ENCODE measurements around the gene VSTM4. TPM values are rescaled to one million over a fixed set of nuclear protein-coding genes. Genes with fewer than 3 reads are reported as not detected.

The VSTM4 gene
- total RNA-seq, 1 donor, result 10.1 TPM

- H3K9me3 ChIP-seq (ENCODE audit: low read depth, low read length), result no peaks in the 10 kb centered on the region
- H3K27ac ChIP-seq (ENCODE audit: low read depth, low read length), result peak overlapping the region; percentile 98
- H4K20me1 ChIP-seq (ENCODE audit: insufficient read depth, low read length), result no peaks in the 10 kb centered on the region
- peak overlapping the region; percentile 64 for H2AFZ ChIP-seq (ENCODE audit: low read length)
- TF ChIP-seq, protein P1, sequence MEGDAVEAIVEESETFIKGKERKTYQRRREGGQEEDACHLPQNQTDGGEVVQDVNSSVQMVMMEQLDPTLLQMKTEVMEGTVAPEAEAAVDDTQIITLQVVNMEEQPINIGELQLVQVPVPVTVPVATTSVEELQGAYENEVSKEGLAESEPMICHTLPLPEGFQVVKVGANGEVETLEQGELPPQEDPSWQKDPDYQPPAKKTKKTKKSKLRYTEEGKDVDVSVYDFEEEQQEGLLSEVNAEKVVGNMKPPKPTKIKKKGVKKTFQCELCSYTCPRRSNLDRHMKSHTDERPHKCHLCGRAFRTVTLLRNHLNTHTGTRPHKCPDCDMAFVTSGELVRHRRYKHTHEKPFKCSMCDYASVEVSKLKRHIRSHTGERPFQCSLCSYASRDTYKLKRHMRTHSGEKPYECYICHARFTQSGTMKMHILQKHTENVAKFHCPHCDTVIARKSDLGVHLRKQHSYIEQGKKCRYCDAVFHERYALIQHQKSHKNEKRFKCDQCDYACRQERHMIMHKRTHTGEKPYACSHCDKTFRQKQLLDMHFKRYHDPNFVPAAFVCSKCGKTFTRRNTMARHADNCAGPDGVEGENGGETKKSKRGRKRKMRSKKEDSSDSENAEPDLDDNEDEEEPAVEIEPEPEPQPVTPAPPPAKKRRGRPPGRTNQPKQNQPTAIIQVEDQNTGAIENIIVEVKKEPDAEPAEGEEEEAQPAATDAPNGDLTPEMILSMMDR (IDR thresholded peaks at IDR 0.05; ENCODE audit: extremely low read depth, low read depth, low read length), result no peak
- peaks cover 34% of the 10 kb centered on the region for H3K4me1 ChIP-seq (ENCODE audit: insufficient read depth, low read length)
- no peaks in the 10 kb centered on the region for H3K36me3 ChIP-seq (ENCODE audit: insufficient read depth, low read length)
- peak; percentile 81 for DNase-seq (ENCODE audit: insufficient read length, low spot score, missing footprints)
- no peaks in the 10 kb centered on the region for H3K79me2 ChIP-seq (ENCODE audit: insufficient read depth, low read length)
- H3K4me3 ChIP-seq (ENCODE audit: insufficient read depth, low read length), result peak overlapping the region; percentile 48
- H3K4me2 ChIP-seq (ENCODE audit: insufficient read depth, low read length), result peak overlapping the region; percentile 71
- peaks cover 3% of the 10 kb centered on the region for H3K27me3 ChIP-seq (ENCODE audit: insufficient read depth, low read length)
These were observed 23.1 kb upstream of the VSTM4 start for GRCh38 chr10:49138361-49138891.

DNA sequence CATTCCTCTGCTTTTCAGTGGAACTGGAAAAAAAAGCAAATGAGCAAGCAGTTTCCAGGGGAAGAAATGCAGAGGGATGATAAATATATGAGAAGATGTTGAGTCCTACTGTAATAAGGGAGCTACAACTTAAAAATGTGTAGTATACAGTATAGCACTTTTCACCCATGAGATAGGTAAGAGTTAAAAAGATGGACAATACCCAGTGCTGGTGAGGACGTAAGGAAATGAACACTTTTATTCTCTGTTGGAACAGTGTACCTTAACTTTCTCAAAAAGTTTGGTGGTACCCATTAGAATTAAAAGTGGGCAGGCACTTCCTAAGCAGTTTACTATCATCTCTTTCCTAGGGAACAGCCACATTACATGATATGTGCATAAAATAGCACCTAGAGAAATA, 21.2 kb upstream of the VSTM4 start:
- H2AFZ ChIP-seq (ENCODE audit: low read length), result no peak overlapping the region
- peaks cover 6% of the 10 kb centered on the region for H3K27me3 ChIP-seq (ENCODE audit: insufficient read depth, low read length)
- H3K4me3 ChIP-seq (ENCODE audit: insufficient read depth, low read length), result no peak overlapping the region
- H3K79me2 ChIP-seq (ENCODE audit: insufficient read depth, low read length), result no peaks in the 10 kb centered on the region
- peaks cover 34% of the 10 kb centered on the region for H3K4me1 ChIP-seq (ENCODE audit: insufficient read depth, low read length)
- no peaks in the 10 kb centered on the region for H3K9me3 ChIP-seq (ENCODE audit: low read depth, low read length)
- no peak overlapping the region for H3K4me2 ChIP-seq (ENCODE audit: insufficient read depth, low read length)
- no peak overlapping the region for H3K27ac ChIP-seq (ENCODE audit: low read depth, low read length)
- TF ChIP-seq, protein P1 (IDR thresholded peaks at IDR 0.05; ENCODE audit: extremely low read depth, low read depth, low read length), result no peak
- no peaks in the 10 kb centered on the region for H3K36me3 ChIP-seq (ENCODE audit: insufficient read depth, low read length)
- no peak for DNase-seq (ENCODE audit: insufficient read length, low spot score, missing footprints)
- no peaks in the 10 kb centered on the region for H4K20me1 ChIP-seq (ENCODE audit: insufficient read depth, low read length)

DNA sequence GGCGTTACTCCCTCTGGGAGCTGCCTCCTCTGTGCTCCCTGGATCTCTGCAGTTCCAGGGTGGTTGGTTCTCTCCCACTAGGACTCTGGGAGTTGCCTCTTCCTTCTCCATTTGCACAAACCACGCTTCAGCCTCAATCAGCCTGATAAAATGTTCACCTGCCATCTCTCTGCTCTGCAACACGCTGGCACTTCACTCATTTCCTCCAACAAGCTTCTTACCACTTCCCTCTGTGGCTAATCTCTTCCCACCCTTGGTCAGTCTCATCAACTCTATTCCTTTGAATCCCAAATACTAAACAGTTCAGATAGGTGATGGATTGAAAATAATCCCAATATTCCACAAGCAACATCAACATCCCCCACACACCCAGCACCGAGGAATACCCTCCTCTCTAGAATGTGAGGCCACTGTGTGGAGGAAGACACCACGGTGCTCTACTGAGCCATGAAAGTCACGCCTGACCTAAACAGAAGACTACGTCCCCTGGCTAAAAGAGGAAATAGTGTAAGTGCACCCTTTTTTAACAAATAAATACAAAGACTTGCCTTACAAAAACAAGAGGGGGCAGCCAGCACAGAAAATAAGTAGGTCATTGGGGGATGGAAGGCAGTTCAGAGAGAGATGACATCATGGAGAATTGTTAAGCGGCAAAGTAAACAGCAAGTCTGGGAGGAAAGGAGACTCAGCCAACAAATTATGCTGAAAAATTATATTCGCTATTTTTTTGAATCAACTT, 20.4 kb upstream of the VSTM4 start:
- Histone ChIP-seq H3K27ac (ENCODE audit: low read depth, low read length) (no peak overlapping the region), H3K4me1 (ENCODE audit: insufficient read depth, low read length) (peaks cover 30% of the 10 kb centered on the region), H3K4me2 (ENCODE audit: insufficient read depth, low read length) (peak overlapping the region; percentile 25), H3K27me3 (ENCODE audit: insufficient read depth, low read length) (peaks cover 6% of the 10 kb centered on the region), H3K36me3 (ENCODE audit: insufficient read depth, low read length) (no peaks in the 10 kb centered on the region), H3K79me2 (ENCODE audit: insufficient read depth, low read length) (no peaks in the 10 kb centered on the region), H4K20me1 (ENCODE audit: insufficient read depth, low read length) (no peaks in the 10 kb centered on the region), H3K9me3 (ENCODE audit: low read depth, low read length) (no peaks in the 10 kb centered on the region), H3K4me3 (ENCODE audit: insufficient read depth, low read length) (no peak overlapping the region), H2AFZ (ENCODE audit: low read length) (no peak overlapping the region)
- no peak for DNase-seq (ENCODE audit: insufficient read length, low spot score, missing footprints)
- TF ChIP-seq, protein P1 (IDR thresholded peaks at IDR 0.05; ENCODE audit: extremely low read depth, low read depth, low read length), result no peak

GRCh38 chr10:49134327-49134726, 19.0 kb upstream of the VSTM4 start:
- no peaks in the 10 kb centered on the region for H4K20me1 ChIP-seq (ENCODE audit: insufficient read depth, low read length)
- no peak for DNase-seq (ENCODE audit: insufficient read length, low spot score, missing footprints)
- no peak overlapping the region for H3K4me2 ChIP-seq (ENCODE audit: insufficient read depth, low read length)
- H3K4me3 ChIP-seq (ENCODE audit: insufficient read depth, low read length), result no peak overlapping the region
- no peaks in the 10 kb centered on the region for H3K9me3 ChIP-seq (ENCODE audit: low read depth, low read length)
- peaks cover 13% of the 10 kb centered on the region for H3K27me3 ChIP-seq (ENCODE audit: insufficient read depth, low read length)
- no peak overlapping the region for H3K27ac ChIP-seq (ENCODE audit: low read depth, low read length)
- H3K79me2 ChIP-seq (ENCODE audit: insufficient read depth, low read length), result no peaks in the 10 kb centered on the region
- H3K4me1 ChIP-seq (ENCODE audit: insufficient read depth, low read length), result peaks cover 16% of the 10 kb centered on the region
- no peak overlapping the region for H2AFZ ChIP-seq (ENCODE audit: low read length)
- H3K36me3 ChIP-seq (ENCODE audit: insufficient read depth, low read length), result no peaks in the 10 kb centered on the region
- TF ChIP-seq, protein P1 (IDR thresholded peaks at IDR 0.05; ENCODE audit: extremely low read depth, low read depth, low read length), result no peak
